ENCODE data around the gene CBR3.

Gene CBR3

DNA sequence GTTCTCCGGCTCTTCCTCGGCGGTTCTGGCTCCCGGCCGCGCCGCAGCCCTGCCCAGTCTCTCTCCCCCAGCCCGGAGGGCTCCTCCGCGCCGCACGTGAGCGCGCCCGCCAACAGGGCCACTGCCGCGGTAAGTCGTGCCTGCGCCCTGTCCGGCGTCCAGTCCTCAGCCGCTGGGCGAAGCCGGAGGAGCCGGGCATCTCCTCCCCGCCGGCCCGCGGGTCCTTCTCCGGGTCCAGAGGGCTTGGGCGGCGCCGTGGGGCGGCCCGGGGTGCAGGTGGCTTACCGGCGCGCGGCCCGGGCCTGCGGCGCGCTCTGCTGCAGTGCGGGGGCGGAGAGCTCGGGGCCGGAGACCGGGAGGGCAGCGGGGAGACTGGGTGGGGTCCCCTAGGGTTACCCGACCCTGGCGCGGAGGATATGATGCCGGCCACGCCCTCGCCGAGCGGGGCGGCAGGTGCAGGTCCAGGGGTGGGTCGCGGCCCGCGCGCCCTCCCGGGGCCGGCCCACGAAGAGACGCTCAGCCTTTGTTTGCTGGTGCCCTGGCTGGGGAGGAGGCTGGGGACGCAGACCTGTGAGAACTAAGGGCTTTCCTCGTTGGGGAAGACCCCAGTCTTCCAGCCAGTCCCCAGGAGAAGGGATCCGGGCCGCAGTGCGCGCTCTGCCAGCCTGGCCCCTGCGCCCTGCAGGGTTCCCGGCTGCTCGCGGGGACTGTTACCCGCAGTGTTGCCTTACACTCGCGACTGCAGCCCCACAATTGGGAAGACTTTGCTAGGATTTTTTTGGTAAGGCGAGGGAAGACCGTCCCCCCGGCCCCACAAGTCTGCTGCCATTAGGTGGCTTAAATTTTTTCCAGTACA is 22.2 kb downstream of the CBR3 start, which contains the start of gene DOP1B:
Gene DOP1B (plus strand): TSS at position 10 of the 856 bp plus-strand sequence. CDS start 7,910 bp downstream, outside the sequence.
- DNase-seq: no peak

DNA sequence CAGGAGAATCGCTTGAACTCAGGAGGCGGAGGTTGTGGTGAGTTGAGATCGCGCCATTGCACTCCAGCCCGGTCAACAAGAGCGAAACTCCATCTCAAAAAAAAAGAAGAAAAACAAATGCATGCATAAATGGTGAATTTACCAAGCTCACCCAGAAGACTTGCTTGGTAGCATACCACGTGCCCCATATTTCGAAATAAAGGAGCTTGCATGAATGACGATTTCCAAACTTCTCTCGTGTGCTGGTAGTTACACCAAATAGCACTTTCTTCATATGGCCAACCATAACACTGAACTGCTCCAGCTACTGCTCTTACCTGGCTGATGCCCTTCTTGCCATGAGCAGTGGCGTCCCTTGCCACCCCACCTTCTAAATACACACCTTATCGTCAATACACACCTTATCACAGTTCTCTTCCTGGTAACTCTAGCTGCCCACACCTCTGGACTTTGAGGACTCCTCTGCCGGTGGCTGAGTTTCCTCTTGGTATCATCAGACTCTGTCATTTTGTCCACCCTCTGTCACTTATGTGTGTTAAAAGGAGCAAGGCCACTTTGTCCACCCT is 24.6 kb downstream of the CBR3 start:
- DNase-seq: no peak

DNA sequence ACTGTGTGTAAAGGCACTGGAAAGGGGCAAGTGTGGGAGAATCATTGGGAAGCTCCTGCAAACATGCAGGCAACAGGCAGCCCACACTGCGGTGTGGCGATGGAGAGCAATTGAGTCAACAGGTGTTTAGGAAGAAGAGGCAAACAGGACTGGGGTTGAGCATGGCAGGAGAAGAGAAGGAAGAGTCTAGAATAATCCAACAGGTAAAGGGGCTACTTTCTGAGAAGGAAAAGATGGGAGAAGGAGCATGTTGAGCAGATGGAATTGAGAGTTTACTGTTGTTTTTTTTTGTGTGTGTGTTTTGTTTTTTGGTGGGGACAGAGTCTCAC is 25.9 kb downstream of the CBR3 start:
- no peak for DNase-seq

DNA sequence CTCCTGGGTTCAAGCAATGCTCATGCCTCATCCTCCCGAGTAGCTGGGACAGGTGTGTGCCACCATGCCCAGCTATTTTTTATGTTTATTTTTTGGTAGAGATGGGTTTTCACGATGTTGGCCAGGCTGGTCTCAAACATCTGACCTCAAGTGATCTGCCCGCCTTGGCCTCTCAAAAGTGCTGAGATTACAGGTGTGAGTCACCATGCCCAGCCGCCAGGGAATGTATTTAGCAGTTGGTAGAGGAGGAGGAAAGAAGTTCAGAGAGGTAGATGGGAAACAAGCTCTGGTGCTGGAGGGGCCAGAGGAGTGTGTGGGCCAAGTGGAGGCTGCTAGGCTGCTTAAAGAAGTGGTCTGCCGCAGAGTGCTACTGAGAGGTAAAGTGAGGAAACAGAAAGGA is 27.8 kb downstream of the CBR3 start:
- no peak for DNase-seq

DNA sequence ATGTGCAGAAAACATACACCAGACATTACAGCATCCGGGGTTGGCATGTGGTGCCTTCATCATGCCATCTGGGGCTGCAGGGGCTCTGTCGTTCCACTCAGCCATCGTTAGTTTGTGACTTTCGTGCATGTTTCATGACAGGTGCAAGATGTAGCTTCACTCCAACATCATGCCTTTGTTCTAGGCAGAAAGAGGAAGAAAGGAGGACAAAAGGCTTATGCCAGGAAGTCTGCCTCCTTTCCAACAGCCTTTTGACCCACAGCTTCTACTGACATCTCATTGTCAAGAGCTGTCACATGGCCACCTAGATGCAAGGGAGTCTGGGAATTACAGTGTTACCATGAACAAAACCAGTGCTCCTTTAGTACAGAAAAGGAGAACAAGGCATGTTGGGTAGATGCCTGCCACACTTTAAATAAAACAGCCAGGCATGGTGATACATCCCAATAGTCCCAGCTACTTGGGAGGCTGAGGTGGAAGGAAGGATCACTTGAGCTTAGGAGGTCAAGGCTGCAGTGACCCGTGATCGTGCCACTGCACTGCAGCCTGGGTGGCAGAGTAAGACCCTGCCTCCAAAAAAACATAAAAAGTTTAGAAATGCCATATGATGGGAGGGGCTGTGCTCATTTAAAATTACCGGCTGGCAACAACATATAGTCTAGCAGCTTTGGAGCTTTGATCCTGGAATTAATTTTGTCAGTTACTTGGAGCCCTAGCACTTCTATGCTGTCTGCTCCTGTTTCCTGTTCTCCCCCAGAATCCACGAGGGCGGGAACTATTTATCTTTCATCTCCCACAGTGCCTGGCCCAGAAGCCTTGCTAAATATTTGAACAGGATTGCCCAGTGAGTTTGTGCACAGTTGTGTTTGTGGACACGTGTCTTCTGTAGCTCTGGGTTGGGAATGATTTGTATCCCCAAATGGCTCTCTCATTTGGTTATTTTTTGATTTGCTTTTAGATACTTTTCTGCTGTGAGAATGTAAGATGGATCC is 29.2 kb downstream of the CBR3 start:
- no peak for DNase-seq

DNA sequence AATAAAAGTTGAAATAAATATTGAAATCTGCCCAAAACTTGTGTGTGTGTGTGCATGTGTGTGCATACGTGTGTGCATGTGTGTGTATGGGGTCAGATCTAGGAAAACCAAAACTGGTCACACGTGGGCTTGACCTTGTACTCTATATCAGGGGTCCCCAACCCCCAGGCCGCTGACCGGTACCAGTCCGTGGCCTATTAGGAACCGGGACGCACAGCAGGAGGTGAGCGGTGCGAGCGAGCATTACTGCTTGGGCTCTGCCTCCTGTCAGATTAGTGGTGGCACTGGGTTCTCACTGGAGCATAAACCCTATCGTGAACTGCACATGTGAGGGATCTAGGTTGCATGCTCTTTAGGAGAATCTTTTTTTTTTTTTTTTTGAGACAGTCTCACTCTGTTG is 30.5 kb downstream of the CBR3 start:
- no peak for DNase-seq

DNA sequence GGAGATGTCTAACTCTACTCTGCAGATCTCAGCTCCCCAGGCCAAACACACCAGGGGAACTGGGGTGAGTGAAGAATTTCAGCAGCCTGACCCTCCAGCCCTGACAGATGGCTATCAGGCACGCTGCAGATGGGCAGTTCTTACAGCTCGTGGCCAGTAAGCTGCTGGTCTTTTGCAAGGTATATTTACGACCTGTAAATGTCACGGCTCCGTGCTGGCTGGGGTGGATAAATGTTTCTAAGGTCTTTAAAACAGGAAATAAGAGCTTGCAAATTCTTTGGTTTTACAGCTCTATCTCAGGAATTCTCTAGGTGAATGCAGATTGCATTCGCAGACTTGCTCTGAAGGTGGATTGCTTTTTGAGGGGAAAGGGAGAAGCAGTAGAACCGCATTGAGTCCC is 31.8 kb downstream of the CBR3 start:
- DNase-seq: no peak

DNA sequence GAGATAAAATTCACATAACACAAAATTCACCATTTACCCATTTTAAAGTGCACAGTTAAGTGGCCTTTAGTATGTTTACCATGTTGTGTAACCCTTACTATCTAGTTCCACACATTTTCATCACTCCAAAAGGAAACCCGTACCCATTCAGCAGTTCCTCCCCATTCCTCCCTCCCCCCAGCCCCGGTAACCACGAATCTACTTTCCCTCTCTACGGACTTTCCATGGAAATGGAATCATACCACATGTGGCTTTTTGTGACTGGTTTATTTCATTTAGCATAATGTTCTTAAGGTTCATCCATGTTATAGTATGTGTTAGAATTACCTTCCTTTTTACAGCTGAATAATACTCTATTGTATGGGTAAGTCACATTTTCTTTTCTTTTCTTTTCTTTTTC is 32.7 kb downstream of the CBR3 start:
- DNase-seq: no peak

DNA sequence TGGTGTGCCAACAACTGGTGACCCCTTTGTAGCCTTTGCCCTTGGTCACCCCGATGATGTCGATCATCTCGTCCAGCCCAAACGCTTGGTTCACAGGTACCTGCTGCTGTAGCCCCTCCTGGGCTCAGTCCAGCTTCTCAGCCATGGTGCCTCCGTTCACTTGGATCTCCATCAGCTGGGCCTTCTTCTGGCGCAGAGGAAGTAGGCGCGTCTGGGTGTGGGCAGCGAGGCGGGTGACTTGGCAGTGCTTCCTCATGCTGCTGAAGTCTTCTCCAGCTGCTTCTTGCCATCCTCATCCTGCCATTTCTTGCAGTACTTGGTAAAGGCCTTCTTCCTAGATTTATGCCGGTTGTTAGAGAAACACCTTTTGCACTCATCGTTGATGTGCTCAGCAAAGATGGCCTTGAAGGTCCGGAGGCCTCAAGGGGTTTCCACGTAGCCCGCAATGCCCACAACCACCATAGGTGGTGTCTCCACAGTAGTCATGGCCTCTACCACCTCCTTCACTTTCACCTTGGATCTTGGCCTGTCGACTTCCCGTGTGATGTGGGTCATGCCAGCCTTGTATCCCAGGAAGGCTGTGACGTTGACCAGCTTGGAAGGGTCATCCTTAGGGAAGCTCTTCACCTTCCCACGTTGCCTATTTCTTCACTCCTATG is 34.7 kb downstream of the CBR3 start:
- DNase-seq: no peak

DNA sequence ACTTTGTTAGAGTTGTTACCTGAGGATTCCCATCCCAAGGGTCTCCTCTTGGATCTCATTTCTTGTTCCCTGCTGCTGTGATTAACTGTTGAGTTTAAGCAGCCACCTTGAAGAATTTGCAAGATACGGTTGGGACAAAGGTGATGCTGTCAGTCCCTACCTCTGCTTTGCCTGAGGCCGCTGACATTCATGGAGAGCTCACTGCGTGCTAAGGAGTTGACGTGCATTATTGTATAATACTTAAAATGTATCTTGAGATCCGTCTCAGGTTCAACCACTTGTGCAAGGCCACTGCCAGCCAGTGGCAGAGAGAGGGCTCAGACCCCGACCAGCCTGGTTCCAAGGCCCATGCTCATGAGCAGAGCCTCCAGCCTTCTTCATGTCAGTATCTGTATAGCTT is 35.9 kb downstream of the CBR3 start:
- no peak for DNase-seq

DNA sequence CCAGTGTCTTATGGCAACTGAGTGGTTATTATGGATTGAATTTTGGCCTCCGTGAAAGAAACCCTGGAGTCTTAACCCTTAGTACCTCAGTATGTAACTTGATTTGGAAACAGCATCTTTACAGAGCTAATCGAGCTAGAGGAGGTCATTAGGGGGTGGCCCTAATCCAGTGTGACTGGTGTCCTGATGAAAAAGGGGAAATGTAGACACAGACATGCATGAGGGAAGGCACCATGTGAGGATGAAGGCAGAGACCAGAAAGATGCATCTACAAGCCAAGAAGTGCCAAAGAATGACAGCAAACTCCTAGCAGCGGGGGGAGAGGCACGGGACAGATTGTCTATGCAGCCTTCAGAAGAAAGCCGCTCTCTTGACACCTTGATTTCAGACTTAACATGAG is 36.5 kb downstream of the CBR3 start:
- no peak for DNase-seq

DNA sequence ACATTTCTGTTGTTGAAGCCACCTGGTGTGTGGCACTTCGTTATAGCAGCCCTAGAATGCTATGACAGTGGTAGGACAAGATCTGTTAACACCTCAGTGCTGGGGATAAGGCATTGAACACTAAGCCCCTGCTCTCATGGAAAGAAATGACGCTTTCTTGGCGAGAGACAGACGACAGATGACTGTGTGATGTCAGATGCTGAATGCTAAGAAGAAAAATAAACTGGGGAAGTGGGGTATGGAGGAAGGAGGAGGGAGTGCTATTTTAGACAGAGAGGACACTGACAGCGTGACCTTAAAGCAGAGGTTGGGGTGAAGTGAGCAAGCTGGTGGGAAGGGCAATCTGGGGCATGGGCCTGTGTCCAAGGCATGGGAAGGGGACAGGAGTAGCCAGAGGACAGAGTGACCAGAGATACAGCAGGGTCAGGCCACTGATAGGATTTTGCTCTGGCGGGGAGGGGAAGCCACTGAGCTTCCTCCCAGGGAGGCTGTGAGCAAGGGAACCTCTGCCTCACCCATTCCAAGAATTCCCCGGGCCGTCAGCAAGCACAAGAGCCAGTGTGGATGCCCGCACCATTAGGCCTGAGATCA is 37.0 kb downstream of the CBR3 start:
- no peak for DNase-seq

DNA sequence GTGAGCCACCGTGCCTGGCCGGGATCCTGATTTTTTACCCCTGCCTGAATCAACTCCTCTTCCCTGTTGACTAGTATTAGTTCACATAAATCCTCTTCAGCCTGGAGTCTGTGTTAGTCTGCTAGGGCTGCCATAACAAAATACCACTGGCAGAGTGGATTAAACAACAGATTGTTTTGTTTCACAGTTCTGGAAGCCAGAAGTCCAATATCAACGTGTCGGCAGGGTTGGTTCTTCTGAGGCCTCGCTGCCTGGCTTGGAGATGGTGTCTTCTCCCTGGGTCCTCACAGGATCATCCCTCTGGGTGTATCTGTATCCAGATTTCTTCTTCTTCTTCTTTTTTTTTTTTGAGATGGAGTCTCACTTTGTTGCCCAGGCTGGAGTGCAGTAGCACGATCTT is 39.9 kb downstream of the CBR3 start:
- no peak for DNase-seq

DNA sequence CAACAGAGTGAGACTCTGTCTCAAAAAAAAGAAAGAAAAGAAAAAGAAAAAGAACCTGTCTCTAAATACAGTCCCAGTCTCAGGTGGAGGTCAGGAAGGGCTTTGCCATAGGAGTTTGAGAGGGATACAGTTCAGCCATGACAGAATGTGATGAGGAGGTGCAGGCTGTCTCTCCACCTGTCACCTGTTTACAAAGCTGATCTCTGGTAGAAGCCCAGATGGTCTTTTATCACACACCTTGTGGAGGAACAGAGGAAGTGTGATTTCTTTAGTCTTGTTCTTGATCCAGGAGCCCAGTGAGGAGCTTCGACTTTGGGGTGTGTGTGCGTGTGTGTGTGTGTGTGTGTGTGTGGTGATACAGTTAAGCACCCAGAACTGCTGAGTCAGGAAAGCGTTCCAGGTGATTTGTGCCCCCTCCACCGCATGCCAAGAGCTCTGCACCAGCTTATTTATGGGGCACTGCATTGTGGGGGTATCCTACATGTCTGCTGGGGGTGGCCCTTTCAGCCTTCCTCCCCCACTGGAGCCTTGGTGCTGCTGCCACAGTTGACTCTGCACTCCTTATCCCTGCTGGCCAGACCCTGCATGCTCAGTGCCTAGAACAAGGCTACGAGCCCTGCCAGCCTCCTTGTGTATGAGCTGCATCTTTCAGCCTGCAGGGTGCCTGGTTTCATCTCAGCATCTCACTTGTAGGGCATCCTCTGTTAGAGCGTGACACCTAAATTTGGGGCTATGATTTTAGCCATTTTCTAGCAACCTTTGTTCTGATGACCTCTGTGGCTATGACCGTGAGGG is 41.1 kb downstream of the CBR3 start:
- no peak for DNase-seq

DNA sequence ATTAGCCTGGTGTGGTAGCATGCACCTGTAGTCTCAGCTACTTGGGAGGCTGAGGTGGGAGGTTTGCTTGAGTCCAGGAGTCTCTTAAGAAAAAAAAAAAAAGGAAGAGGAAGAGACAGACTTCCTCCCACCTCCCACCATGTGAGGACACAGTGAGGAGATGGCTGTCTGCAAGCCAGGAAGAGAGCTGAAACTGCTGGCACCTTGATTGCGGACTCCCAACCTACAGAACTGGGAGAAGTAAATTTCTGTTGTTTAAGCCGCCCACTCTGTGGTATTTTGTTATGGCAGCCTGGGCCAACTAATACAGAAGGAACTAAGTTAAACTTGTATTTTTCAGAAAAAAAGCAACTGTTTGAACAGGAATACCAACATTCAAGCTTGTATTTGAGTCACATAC is 43.5 kb downstream of the CBR3 start:
- no peak for DNase-seq

DNA sequence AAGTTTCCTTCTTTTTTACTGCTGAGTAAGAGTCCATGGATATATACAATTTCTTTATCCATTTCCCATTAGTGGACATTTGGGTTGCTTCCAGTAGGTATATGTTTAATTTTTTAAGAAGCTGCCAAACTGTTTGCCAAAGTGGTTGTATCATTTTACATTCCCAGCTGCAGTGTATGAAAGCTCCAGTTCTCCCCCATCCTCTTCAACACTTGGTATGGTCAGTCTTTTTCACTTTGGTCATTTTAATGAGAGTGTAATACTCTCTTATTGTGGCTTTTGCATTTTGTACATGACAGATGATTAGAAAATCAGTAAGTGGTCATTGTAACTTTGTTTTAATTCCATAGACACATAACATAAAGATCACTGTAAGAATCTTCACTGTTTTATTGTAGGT is 44.3 kb downstream of the CBR3 start:
- no peak for DNase-seq

DNA sequence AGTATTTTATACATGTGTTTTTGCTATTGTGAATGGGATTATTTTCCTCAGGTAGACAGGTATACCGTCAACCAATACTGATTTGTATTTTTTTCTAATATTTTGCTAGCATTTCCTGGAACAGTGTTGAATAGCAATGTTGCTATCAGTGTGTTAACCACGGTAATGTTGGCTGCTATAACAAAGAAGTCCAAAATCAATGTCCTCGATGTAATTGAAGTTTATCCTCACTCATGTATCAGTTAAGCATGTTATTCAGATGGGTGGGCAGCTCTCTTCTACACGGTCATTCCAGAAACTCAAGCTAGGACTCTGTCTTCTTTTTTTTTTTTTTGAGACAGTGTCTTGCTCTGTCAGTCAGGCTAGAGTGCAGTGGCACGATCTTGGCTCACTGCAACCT is 46.1 kb downstream of the CBR3 start:
- DNase-seq: no peak

DNA sequence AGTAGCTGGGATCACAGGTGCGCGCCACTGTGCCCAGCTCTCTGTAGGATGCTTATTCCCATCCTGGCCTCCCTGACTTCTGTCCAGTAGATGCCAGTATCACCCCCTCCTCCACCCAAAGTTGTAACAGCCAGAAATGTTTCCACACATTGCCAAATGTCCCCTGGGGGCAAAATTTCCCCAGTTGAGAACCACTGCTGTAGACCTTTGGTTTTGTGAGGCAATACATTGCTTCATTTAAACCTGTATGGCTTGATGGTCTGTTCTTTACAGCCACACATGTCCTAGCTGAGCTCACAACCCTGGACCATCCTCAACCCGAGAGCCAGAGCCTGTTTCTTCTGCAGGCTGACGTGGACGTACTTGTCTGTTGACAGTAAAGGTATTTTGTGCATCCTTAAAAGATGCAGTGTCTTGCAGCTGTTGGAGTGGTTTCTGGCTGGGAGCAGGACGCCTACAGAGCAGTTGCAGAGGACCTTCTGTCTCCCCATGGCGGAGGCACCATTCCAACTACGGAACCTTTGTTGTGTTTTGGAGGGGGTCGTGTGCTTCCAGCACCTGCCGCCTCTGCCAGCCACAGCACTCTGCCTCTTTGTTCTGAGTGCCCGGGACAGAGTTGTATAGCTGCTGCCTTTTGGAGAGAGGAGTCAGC is 48.4 kb downstream of the CBR3 start:
- DNase-seq: no peak

DNA sequence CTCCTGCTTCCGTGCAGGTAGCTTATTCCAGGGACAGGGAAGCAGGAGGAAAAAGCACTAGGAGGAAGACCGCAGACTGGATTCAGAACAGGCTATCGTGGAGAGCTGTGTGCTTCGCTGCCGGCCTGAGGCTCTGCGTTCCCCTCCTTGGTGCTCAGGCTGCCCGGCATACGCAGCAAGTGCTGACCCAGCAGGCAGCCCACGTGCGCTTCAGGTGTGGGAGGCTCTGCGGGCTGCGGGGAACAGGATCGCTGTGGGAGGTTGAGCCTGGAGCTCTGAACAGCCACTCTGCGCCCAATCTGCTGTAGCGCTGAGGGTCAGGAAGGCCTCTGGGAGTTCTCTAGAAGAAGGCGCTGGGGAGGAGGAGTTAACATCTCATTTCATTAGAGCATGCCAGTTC is 49.7 kb downstream of the CBR3 start:
- no peak for DNase-seq

DNA sequence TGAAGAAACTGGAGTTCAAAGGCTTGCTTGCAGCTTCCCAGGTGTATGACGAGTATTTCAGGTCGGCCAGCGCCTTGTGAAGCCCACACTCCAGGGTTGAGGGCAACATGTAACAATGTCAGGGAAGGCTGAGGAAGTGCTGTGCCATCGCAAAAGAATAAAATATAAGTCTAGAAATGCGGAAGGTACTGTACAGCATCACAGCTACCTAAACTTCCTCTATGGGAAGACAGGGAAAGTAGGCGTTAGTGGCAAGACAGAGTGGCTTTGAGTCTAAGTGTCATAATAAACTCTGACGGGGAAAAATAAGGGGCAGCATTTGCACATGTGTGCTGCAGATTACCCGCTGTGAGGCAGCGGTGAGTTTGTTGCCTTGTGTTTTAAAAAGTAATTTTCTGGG is 50.6 kb downstream of the CBR3 start:
- no peak for DNase-seq

DNA sequence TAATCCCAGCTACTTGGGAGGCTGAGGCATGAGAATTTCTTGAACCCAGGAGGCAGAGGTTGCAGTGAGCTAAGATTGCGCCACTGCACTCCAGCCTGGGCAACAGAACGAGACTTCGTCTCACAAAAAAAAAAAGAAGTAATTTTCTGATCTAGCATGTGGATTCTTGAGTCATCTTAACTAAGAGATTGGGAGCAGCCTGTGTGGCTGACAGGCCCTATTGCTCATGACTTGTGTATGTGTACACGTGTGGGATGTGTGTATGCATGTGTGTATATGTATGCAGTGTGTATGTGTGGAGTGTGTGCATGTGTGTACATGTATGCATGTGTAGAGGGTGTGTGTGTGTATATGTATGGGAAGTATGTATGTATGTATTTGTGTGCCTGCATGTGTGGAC is 51.2 kb downstream of the CBR3 start:
- no peak for DNase-seq
